HG03521 (cell line): ENCODE results near the gene ANKAR.
"Not testable (repeated sequence)": the region's sequence is repeated elsewhere in the genome, so short reads cannot be mapped to it uniquely, and the experiment has no call there.

Source experiments
- ATAC-seq: cut with Tn5 transposase; IDR thresholded peaks from one replicate; pipeline ENCODE4 v1.9.1; 2021; ENCODE audit warnings: mild to moderate bottlenecking, moderate library complexity; ENCODE audit not compliant: unreplicated experiment

ANKAR gene

GRCh38 chr2:189674374-189675112 lies at the start of gene ANKAR:
ANKAR (plus strand) TSS chr2:189674670; CDS start chr2:189676491, 1,821 bp downstream.
- ATAC-seq = peak; percentile 93

- ATAC-seq = no peak
Measured at GRCh38 chr2:189625636-189626035, 48.8 kb upstream of the ANKAR start.

GRCh38 chr2:189627789-189628188 lies 46.7 kb upstream of the ANKAR start:
- no peak for ATAC-seq

- ATAC-seq = no peak
Measured at GRCh38 chr2:189628817-189629530, 45.5 kb upstream of the ANKAR start.

- no peak for ATAC-seq
Measured at GRCh38 chr2:189629531-189630453, 44.7 kb upstream of the ANKAR start.

- no peak for ATAC-seq
Measured at GRCh38 chr2:189631849-189632248, 42.6 kb upstream of the ANKAR start.

GRCh38 chr2:189633392-189633811 lies 41.1 kb upstream of the ANKAR start:
- ATAC-seq = no peak

GRCh38 chr2:189635353-189635752 lies 39.1 kb upstream of the ANKAR start:
- ATAC-seq = no peak

GRCh38 chr2:189638301-189639006 lies 36.0 kb upstream of the ANKAR start:
- ATAC-seq = no peak

GRCh38 chr2:189639007-189639609 lies 35.4 kb upstream of the ANKAR start:
- ATAC-seq = no peak

GRCh38 chr2:189641002-189641401 lies 33.5 kb upstream of the ANKAR start:
- ATAC-seq = no peak

- no peak for ATAC-seq
Measured at GRCh38 chr2:189641590-189641989, 32.9 kb upstream of the ANKAR start.

- ATAC-seq = no peak
Measured at GRCh38 chr2:189646521-189646920, 27.9 kb upstream of the ANKAR start.

GRCh38 chr2:189648846-189649509 lies 25.5 kb upstream of the ANKAR start:
- ATAC-seq = no peak

- no peak for ATAC-seq
Measured at GRCh38 chr2:189651284-189651683, 23.2 kb upstream of the ANKAR start.

- ATAC-seq = not testable (repeated sequence)
Measured at GRCh38 chr2:189653464-189653863, 21.0 kb upstream of the ANKAR start.

- no peak for ATAC-seq
Measured at GRCh38 chr2:189654641-189655040, 19.8 kb upstream of the ANKAR start.

GRCh38 chr2:189657867-189658266 lies 16.6 kb upstream of the ANKAR start:
- ATAC-seq = peak; percentile 46

GRCh38 chr2:189658306-189659212 lies 15.9 kb upstream of the ANKAR start:
- ATAC-seq = no peak
